ENCODE measurements around the gene HOXA2.

The HOXA2 gene

GRCh38 chr7:27139334-27140125 lies 37.0 kb upstream of the HOXA2 start:
- Histone ChIP-seq H3K9ac (ENCODE audit: low read depth, low read length) (no peak overlapping the region), H3K4me2 (ENCODE audit: low read length) (no peak overlapping the region), H3K4me1 (ENCODE audit: control insufficient read depth, insufficient read depth, low read length) (peaks cover 30% of the 10 kb centered on the region), H3K27me3 (ENCODE audit: control insufficient read depth, insufficient read depth, low read length) (no peaks in the 10 kb centered on the region), H3K9me3 (replicated peaks; ENCODE audit: low read length) (no peaks in the 10 kb centered on the region), H3K36me3 (ENCODE audit: insufficient read depth, low read length) (peaks cover 31% of the 10 kb centered on the region), H3K4me3 (ENCODE audit: low read length) (no peak overlapping the region)

- Histone ChIP-seq H3K36me3 (ENCODE audit: insufficient read depth, low read length) (peaks cover 26% of the 10 kb centered on the region), H3K9me3 (replicated peaks; ENCODE audit: low read length) (no peaks in the 10 kb centered on the region), H3K27me3 (ENCODE audit: control insufficient read depth, insufficient read depth, low read length) (no peaks in the 10 kb centered on the region), H3K4me2 (ENCODE audit: low read length) (no peak overlapping the region), H3K9ac (ENCODE audit: low read depth, low read length) (no peak overlapping the region), H3K4me1 (ENCODE audit: control insufficient read depth, insufficient read depth, low read length) (peaks cover 35% of the 10 kb centered on the region), H3K4me3 (ENCODE audit: low read length) (no peak overlapping the region)
Observed at GRCh38 chr7:27138985-27139333, 36.5 kb upstream of the HOXA2 start.

- Histone ChIP-seq H3K27me3 (ENCODE audit: control insufficient read depth, insufficient read depth, low read length) (no peaks in the 10 kb centered on the region), H3K9me3 (replicated peaks; ENCODE audit: low read length) (no peaks in the 10 kb centered on the region), H3K4me2 (ENCODE audit: low read length) (no peak overlapping the region), H3K4me1 (ENCODE audit: control insufficient read depth, insufficient read depth, low read length) (peaks cover 39% of the 10 kb centered on the region), H3K9ac (ENCODE audit: low read depth, low read length) (no peak overlapping the region), H3K4me3 (ENCODE audit: low read length) (no peak overlapping the region), H3K36me3 (ENCODE audit: insufficient read depth, low read length) (peaks cover 24% of the 10 kb centered on the region)
Observed at GRCh38 chr7:27138472-27138871, 36.0 kb upstream of the HOXA2 start.

GRCh38 chr7:27137640-27138315 lies 35.3 kb upstream of the HOXA2 start:
- peaks cover 24% of the 10 kb centered on the region for H3K36me3 ChIP-seq (ENCODE audit: insufficient read depth, low read length)
- H3K4me1 ChIP-seq (ENCODE audit: control insufficient read depth, insufficient read depth, low read length), result peaks cover 39% of the 10 kb centered on the region
- H3K4me3 ChIP-seq (ENCODE audit: low read length), result no peak overlapping the region
- no peak overlapping the region for H3K9ac ChIP-seq (ENCODE audit: low read depth, low read length)
- no peaks in the 10 kb centered on the region for H3K9me3 ChIP-seq (replicated peaks; ENCODE audit: low read length)
- H3K27me3 ChIP-seq (ENCODE audit: control insufficient read depth, insufficient read depth, low read length), result no peaks in the 10 kb centered on the region
- no peak overlapping the region for H3K4me2 ChIP-seq (ENCODE audit: low read length)

- H3K4me2 ChIP-seq (ENCODE audit: low read length), result peak overlapping the region; percentile 63
- no peaks in the 10 kb centered on the region for H3K9me3 ChIP-seq (replicated peaks; ENCODE audit: low read length)
- peak overlapping the region; percentile 28 for H3K9ac ChIP-seq (ENCODE audit: low read depth, low read length)
- peaks cover 52% of the 10 kb centered on the region for H3K4me1 ChIP-seq (ENCODE audit: control insufficient read depth, insufficient read depth, low read length)
- peaks cover 2% of the 10 kb centered on the region for H3K36me3 ChIP-seq (ENCODE audit: insufficient read depth, low read length)
- H3K4me3 ChIP-seq (ENCODE audit: low read length), result no peak overlapping the region
- H3K27me3 ChIP-seq (ENCODE audit: control insufficient read depth, insufficient read depth, low read length), result no peaks in the 10 kb centered on the region
Observed at GRCh38 chr7:27134392-27134791, 31.9 kb upstream of the HOXA2 start.

- peak overlapping the region; percentile 28 for H3K9ac ChIP-seq (ENCODE audit: low read depth, low read length)
- peak overlapping the region; percentile 63 for H3K4me2 ChIP-seq (ENCODE audit: low read length)
- no peaks in the 10 kb centered on the region for H3K9me3 ChIP-seq (replicated peaks; ENCODE audit: low read length)
- no peak overlapping the region for H3K4me3 ChIP-seq (ENCODE audit: low read length)
- H3K27me3 ChIP-seq (ENCODE audit: control insufficient read depth, insufficient read depth, low read length), result no peaks in the 10 kb centered on the region
- H3K36me3 ChIP-seq (ENCODE audit: insufficient read depth, low read length), result peaks cover 6% of the 10 kb centered on the region
- H3K4me1 ChIP-seq (ENCODE audit: control insufficient read depth, insufficient read depth, low read length), result peaks cover 55% of the 10 kb centered on the region
Observed at GRCh38 chr7:27133409-27134231, 31.1 kb upstream of the HOXA2 start.

- H3K4me2 ChIP-seq (ENCODE audit: low read length), result no peak overlapping the region
- no peaks in the 10 kb centered on the region for H3K9me3 ChIP-seq (replicated peaks; ENCODE audit: low read length)
- H3K27me3 ChIP-seq (ENCODE audit: control insufficient read depth, insufficient read depth, low read length), result no peaks in the 10 kb centered on the region
- H3K36me3 ChIP-seq (ENCODE audit: insufficient read depth, low read length), result peaks cover 6% of the 10 kb centered on the region
- H3K9ac ChIP-seq (ENCODE audit: low read depth, low read length), result no peak overlapping the region
- H3K4me1 ChIP-seq (ENCODE audit: control insufficient read depth, insufficient read depth, low read length), result peaks cover 55% of the 10 kb centered on the region
- no peak overlapping the region for H3K4me3 ChIP-seq (ENCODE audit: low read length)
Observed at GRCh38 chr7:27132978-27133377, 30.5 kb upstream of the HOXA2 start.

- H3K4me1 ChIP-seq (ENCODE audit: control insufficient read depth, insufficient read depth, low read length), result peaks cover 50% of the 10 kb centered on the region
- H3K9ac ChIP-seq (ENCODE audit: low read depth, low read length), result no peak overlapping the region
- no peak overlapping the region for H3K4me2 ChIP-seq (ENCODE audit: low read length)
- no peak overlapping the region for H3K4me3 ChIP-seq (ENCODE audit: low read length)
- peaks cover 6% of the 10 kb centered on the region for H3K36me3 ChIP-seq (ENCODE audit: insufficient read depth, low read length)
- H3K9me3 ChIP-seq (replicated peaks; ENCODE audit: low read length), result no peaks in the 10 kb centered on the region
- H3K27me3 ChIP-seq (ENCODE audit: control insufficient read depth, insufficient read depth, low read length), result no peaks in the 10 kb centered on the region
Observed at GRCh38 chr7:27132214-27132613, 29.7 kb upstream of the HOXA2 start.

- peak overlapping the region; percentile 95 for H3K4me2 ChIP-seq (ENCODE audit: low read length)
- no peaks in the 10 kb centered on the region for H3K27me3 ChIP-seq (ENCODE audit: control insufficient read depth, insufficient read depth, low read length)
- peak overlapping the region; percentile 93 for H3K9ac ChIP-seq (ENCODE audit: low read depth, low read length)
- H3K4me3 ChIP-seq (ENCODE audit: low read length), result peak overlapping the region; percentile 91
- peaks cover 6% of the 10 kb centered on the region for H3K36me3 ChIP-seq (ENCODE audit: insufficient read depth, low read length)
- H3K4me1 ChIP-seq (ENCODE audit: control insufficient read depth, insufficient read depth, low read length), result peaks cover 42% of the 10 kb centered on the region
- no peaks in the 10 kb centered on the region for H3K9me3 ChIP-seq (replicated peaks; ENCODE audit: low read length)
Observed at GRCh38 chr7:27131390-27131819, 28.9 kb upstream of the HOXA2 start.

- Histone ChIP-seq H3K27me3 (ENCODE audit: control insufficient read depth, insufficient read depth, low read length) (no peaks in the 10 kb centered on the region), H3K4me3 (ENCODE audit: low read length) (peak within 1 kb of the TSS; percentile 91), H3K9me3 (replicated peaks; ENCODE audit: low read length) (no peaks in the 10 kb centered on the region), H3K4me1 (ENCODE audit: control insufficient read depth, insufficient read depth, low read length) (peaks cover 37% of the 10 kb centered on the region), H3K9ac (ENCODE audit: low read depth, low read length) (peak within 1 kb of the TSS; percentile 93), H3K36me3 (ENCODE audit: insufficient read depth, low read length) (peaks cover 6% of the 10 kb centered on the region), H3K4me2 (ENCODE audit: low read length) (peak within 1 kb of the TSS; percentile 95)
Observed at GRCh38 chr7:27130540-27131389, 28.3 kb upstream of the HOXA2 start, which contains the start of gene HOXA4. Gene HOXA4, minus strand, starts transcription at chr7:27130757. Its CDS starts 24 bp downstream, at chr7:27130733.
